Measurements from ENCODE around the gene KLK14. TPM values are rescaled to one million over a fixed set of nuclear protein-coding genes. Genes with fewer than 3 reads are reported as not detected.

Gene KLK14
- total and polyA plus RNA-seq, 10 of the 15 experiments (the other 5 are each of a cell fraction or from before 2014, with no cell fraction given), result not detected

- TF ChIP-seq RBBP5 (conservative IDR thresholded peaks at IDR 0.05) (no peak), ZBTB11 (CRISPR knock-in tag; IDR thresholded peaks at IDR 0.05) (no peak), RELA (IDR thresholded peaks at IDR 0.05; ENCODE audit: borderline replicate concordance, partially characterized antibody) (no peak)
Observed at GRCh38 chr19:51090471-51090870, 7.8 kb upstream of the KLK14 start (continued).

- ChIA-PET RAD21 (ENCODE audit: unreplicated experiment) (no interaction called here), CTCF (no interaction called here), SMC1A (ENCODE audit: uncharacterized antibody, unreplicated experiment) (no interaction called here), POLR2A (no interaction called here)
- Histone ChIP-seq H3K4me2 (ENCODE audit: control insufficient read depth, insufficient read depth) (no peak overlapping the region), H2AFZ (ENCODE audit: control insufficient read depth, low read depth, low read length) (no peak overlapping the region), H3K27ac (ENCODE audit: control insufficient read depth, insufficient read depth) (no peak overlapping the region), H3K4me3 (no peak overlapping the region), H3K9ac (ENCODE audit: control insufficient read depth, insufficient read depth, low read length) (no peak overlapping the region), H4K20me1 (ENCODE audit: control insufficient read depth, insufficient read depth) (no peaks in the 10 kb centered on the region), H3K9me3 (replicated peaks; ENCODE audit: control insufficient read depth, insufficient read depth, low read length) (no peaks in the 10 kb centered on the region), H3K36me3 (ENCODE audit: control insufficient read depth in 2 of 2, insufficient read depth in 2 of 2, low read length in 1 of 2) (no peaks in the 10 kb centered on the region), H3K79me2 (ENCODE audit: control insufficient read depth, insufficient read depth, low read length) (no peaks in the 10 kb centered on the region), H3K27me3 (replicated peaks in 1 of 2; ENCODE audit: control insufficient read depth in 2 of 2, insufficient read depth in 2 of 2, low read length in 1 of 2) (no peaks in the 10 kb centered on the region), H3K4me1 (ENCODE audit: control insufficient read depth, insufficient read depth, low read length) (no peaks in the 10 kb centered on the region)
- FAIRE-seq (no peak), ATAC-seq (no peak), DNase-seq (ENCODE audit: low read depth, low spot score) (no peak)
- intact Hi-C loops (cut with micrococcal nuclease; ENCODE audit: unreplicated experiment), result loop anchor here (5.0 kb wide), 1 partner anchor 157 kb away; no protein-coding TSS in a partner anchor
- no peak for TF ChIP-seq RAD51 (IDR thresholded peaks at IDR 0.05)
- TF ChIP-seq MYB (IDR thresholded peaks at IDR 0.05; ENCODE audit: borderline replicate concordance, low read depth, low read length), result no peak
- TF ChIP-seq BACH1 (IDR thresholded peaks at IDR 0.05; ENCODE audit: borderline replicate concordance), result no peak
- no peak for TF ChIP-seq ATF3 (IDR thresholded peaks at IDR 0.05; ENCODE audit: borderline replicate concordance, extremely low read depth, low read depth, low read length)
- TF ChIP-seq, protein P1, sequence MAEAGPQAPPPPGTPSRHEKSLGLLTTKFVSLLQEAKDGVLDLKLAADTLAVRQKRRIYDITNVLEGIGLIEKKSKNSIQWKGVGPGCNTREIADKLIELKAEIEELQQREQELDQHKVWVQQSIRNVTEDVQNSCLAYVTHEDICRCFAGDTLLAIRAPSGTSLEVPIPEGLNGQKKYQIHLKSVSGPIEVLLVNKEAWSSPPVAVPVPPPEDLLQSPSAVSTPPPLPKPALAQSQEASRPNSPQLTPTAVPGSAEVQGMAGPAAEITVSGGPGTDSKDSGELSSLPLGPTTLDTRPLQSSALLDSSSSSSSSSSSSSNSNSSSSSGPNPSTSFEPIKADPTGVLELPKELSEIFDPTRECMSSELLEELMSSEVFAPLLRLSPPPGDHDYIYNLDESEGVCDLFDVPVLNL (IDR thresholded peaks at IDR 0.05; ENCODE audit: low read depth, low read length), result no peak
- TF ChIP-seq ESRRA (IDR thresholded peaks at IDR 0.05; ENCODE audit: low read length), result no peak
- no peak for TF ChIP-seq USF1 (IDR thresholded peaks at IDR 0.05; ENCODE audit: borderline replicate concordance, extremely low read length, insufficient read depth, low read depth, low read length)
- no peak for TF ChIP-seq NR2C1 (IDR thresholded peaks at IDR 0.05)
- TF ChIP-seq RFX5 (IDR thresholded peaks at IDR 0.05; ENCODE audit: low read depth, low read length), result no peak
- WGBS (ENCODE audit: insufficient coverage, insufficient replicate concordance, low lambda C conversion rate, missing lambda C conversion rate), result 77% methylated on average over 17 of the region's 17 CpGs
- BruUV-seq (replicated peaks), result no TSS peak
- in situ Hi-C loops (cut with MboI), result loop anchor here (10.0 kb wide), 1 partner anchor 155 kb away; no protein-coding TSS in a partner anchor
Observed at GRCh38 chr19:51089786-51090185, 7.1 kb upstream of the KLK14 start.
